ENCODE results near the gene S1PR3. TPM values are rescaled to one million over a fixed set of nuclear protein-coding genes. Genes with fewer than 3 reads are reported as not detected.
A peak's percentile ranks its signal among the peaks of the same experiment; 100 is the strongest.

S1PR3 gene
- total RNA-seq, 4 donors from 2014 or later = 2.0 to 13.5 (median 8.3) TPM

- in situ Hi-C loops (cut with MboI; ENCODE audit: low pct_ligation_motif_present in 1 of 4, low pct_unique_long_range_greater_than_20kb in 1 of 4, low sequenced_read_pairs in 3 of 4) (no loop called here), intact Hi-C loops (cut with DNase I; ENCODE audit: low total_unique reads) (no loop called here)
- Histone ChIP-seq H3K27ac (no peak overlapping the region), H3K4me1 (peaks cover 0 to 9% (median 4%) of the 10 kb centered on the region in 4 donors), H3K27me3 (no peaks in the 10 kb centered on the region), H3K9me3 (no peaks in the 10 kb centered on the region), H3K4me3 (no peak overlapping the region), H3K36me3 (no peaks in the 10 kb centered on the region)
- WGBS, 2 donors (ENCODE audit: low coverage in 1 of 2) = 53 to 58% methylated on average over 1 to 5 of the region's 5 CpGs
- DNase-seq = no peak
- TF ChIP-seq POLR2A (IDR thresholded peaks at IDR 0.05) (no peak), EP300 (IDR thresholded peaks at IDR 0.05; ENCODE audit: low read depth) (no peak), POLR2AphosphoS5 (IDR thresholded peaks at IDR 0.05) (no peak), CTCF (IDR thresholded peaks at IDR 0.05) (no peak)
Observed at GRCh38 chr9:88947581-88948573, 43.4 kb upstream of the S1PR3 start.

GRCh38 chr9:88949425-88949824, 41.8 kb upstream of the S1PR3 start:
- H3K27ac ChIP-seq = peak overlapping the region in 3 of 4 donors; percentile 5 to 73 (median 41)
- H3K9me3 ChIP-seq = no peaks in the 10 kb centered on the region
- no peak overlapping the region for H3K4me3 ChIP-seq
- peaks cover 3 to 9% (median 4%) of the 10 kb centered on the region in 4 donors for H3K4me1 ChIP-seq
- 20 to 29% methylated on average over 1 to 9 of the region's 9 CpGs for WGBS, 2 donors (ENCODE audit: low coverage in 1 of 2)
- TF ChIP-seq CTCF (IDR thresholded peaks at IDR 0.05) = no peak
- TF ChIP-seq POLR2AphosphoS5 (IDR thresholded peaks at IDR 0.05) = peak; percentile 54 to 72 (median 72)
- TF ChIP-seq EP300 (IDR thresholded peaks at IDR 0.05; ENCODE audit: low read depth) = peak; percentile 46
- no peak for TF ChIP-seq POLR2A (IDR thresholded peaks at IDR 0.05)
- in situ Hi-C loops (cut with MboI; ENCODE audit: low pct_ligation_motif_present in 1 of 4, low pct_unique_long_range_greater_than_20kb in 1 of 4, low sequenced_read_pairs in 3 of 4) (no loop called here), intact Hi-C loops (cut with DNase I; ENCODE audit: low total_unique reads) (no loop called here)
- no peaks in the 10 kb centered on the region for H3K27me3 ChIP-seq
- H3K36me3 ChIP-seq = no peaks in the 10 kb centered on the region
- no peak for DNase-seq

- no peak for TF ChIP-seq POLR2AphosphoS5 (IDR thresholded peaks at IDR 0.05)
- TF ChIP-seq CTCF (IDR thresholded peaks at IDR 0.05) = no peak
- TF ChIP-seq POLR2A (IDR thresholded peaks at IDR 0.05) = no peak
- no peak for TF ChIP-seq EP300 (IDR thresholded peaks at IDR 0.05; ENCODE audit: low read depth)
- Histone ChIP-seq H3K4me1 (peaks cover 3 to 9% (median 4%) of the 10 kb centered on the region in 4 donors), H3K27ac (peak overlapping the region in 3 of 4 donors; percentile 12 to 73 (median 38)), H3K36me3 (no peaks in the 10 kb centered on the region), H3K27me3 (no peaks in the 10 kb centered on the region), H3K9me3 (no peaks in the 10 kb centered on the region), H3K4me3 (no peak overlapping the region)
- in situ Hi-C loops (cut with MboI; ENCODE audit: low pct_ligation_motif_present in 1 of 4, low pct_unique_long_range_greater_than_20kb in 1 of 4, low sequenced_read_pairs in 3 of 4) (no loop called here), intact Hi-C loops (cut with DNase I; ENCODE audit: low total_unique reads) (no loop called here)
- no peak for DNase-seq
- WGBS, 2 donors (ENCODE audit: low coverage in 1 of 2) = 50% methylated on average over 1 of the region's 1 CpG; no CpG with 5 or more reads in 1 of the 2 donors
Observed at GRCh38 chr9:88949961-88950340, 41.3 kb upstream of the S1PR3 start.

GRCh38 chr9:88950341-88951154, 40.7 kb upstream of the S1PR3 start:
- DNase-seq = no peak
- no peaks in the 10 kb centered on the region for H3K9me3 ChIP-seq
- no peaks in the 10 kb centered on the region for H3K27me3 ChIP-seq
- no peak overlapping the region for H3K4me3 ChIP-seq
- intact Hi-C loops (cut with DNase I; ENCODE audit: low total_unique reads) (no loop called here), in situ Hi-C loops (cut with MboI; ENCODE audit: low pct_ligation_motif_present in 1 of 4, low pct_unique_long_range_greater_than_20kb in 1 of 4, low sequenced_read_pairs in 3 of 4) (no loop called here)
- peak overlapping the region in 3 of 4 donors; percentile 12 to 73 (median 38) for H3K27ac ChIP-seq
- TF ChIP-seq POLR2A (IDR thresholded peaks at IDR 0.05) (no peak), CTCF (IDR thresholded peaks at IDR 0.05) (no peak), POLR2AphosphoS5 (IDR thresholded peaks at IDR 0.05) (peak in 1 of 3 donors; percentile 22), EP300 (IDR thresholded peaks at IDR 0.05; ENCODE audit: low read depth) (no peak)
- H3K36me3 ChIP-seq = no peaks in the 10 kb centered on the region
- H3K4me1 ChIP-seq = peaks cover 3 to 9% (median 4%) of the 10 kb centered on the region in 4 donors
- WGBS, 2 donors (ENCODE audit: low coverage in 1 of 2) = 58% methylated on average over 8 to 10 of the region's 10 CpGs
